PC-3 (cell line): ENCODE results near the gene KAZN.

Experiments used
- CTCF ChIP-seq: fragments of 300-600 bp; sonication (generic); conservative IDR thresholded peaks from 2 replicates; pipeline ENCODE4 v1.5.1; 2017; ENCODE audit warnings: antibody characterized with exemption, low read depth, mild to moderate bottlenecking, low read length
- EZH2 ChIP-seq: fragments of 300-600 bp; sonication (generic); IDR thresholded peaks from one replicate; pipeline ENCODE4 v1.6.1; 2017; ENCODE audit warnings: antibody characterized with exemption, mild to moderate bottlenecking, low read length; ENCODE audit not compliant: unreplicated experiment
- EZH2phosphoT487 ChIP-seq: fragments of 300-600 bp; sonication (generic); IDR thresholded peaks from 2 replicates; pipeline ENCODE4 v1.6.1; 2018; ENCODE audit warnings: mild to moderate bottlenecking, antibody characterized with exemption, low read length, borderline replicate concordance

DNA sequence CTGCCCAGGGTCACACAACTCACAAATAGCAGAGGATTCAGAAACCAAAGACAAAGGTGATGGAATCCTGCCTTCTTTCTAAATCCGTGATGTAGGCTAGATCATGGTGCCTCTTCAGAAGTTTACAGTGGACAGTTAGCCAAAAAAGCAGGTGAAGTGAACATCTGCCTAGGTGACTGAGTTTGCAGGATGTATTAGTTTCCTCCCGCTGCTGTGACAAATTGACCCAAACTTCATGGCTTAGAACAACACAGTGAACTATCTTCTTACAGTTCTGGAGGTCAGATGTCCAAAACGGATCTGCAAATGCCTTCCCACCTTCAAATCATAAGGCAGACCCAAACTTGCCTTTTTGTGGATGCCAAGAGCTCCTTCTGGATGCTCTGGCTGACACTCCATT, 551.9 kb downstream of the KAZN start:
- no peak for TF ChIP-seq CTCF
- no peak for TF ChIP-seq EZH2
- no peak for TF ChIP-seq EZH2phosphoT487
